Activated CD8-positive, alpha-beta T cell treated with anti-CD3 and anti-CD28 coated beads for 36 hours (primary cell): ENCODE data around the gene SULT1A2. TPM values are rescaled to one million over a fixed set of nuclear protein-coding genes. Genes with fewer than 3 reads are reported as not detected.
"Not testable (repeated sequence)": the region's sequence is repeated elsewhere in the genome, so short reads cannot be mapped to it uniquely, and the experiment has no call there.

ENCODE experiments used
- ATAC-seq: fragments of 200-7000 bp; cut with Tn5 transposase; one replicate; pipeline ENCODE4 v1.10.0; 2021; ENCODE audit warnings: mild to moderate bottlenecking, moderate library complexity
- CTCF ChIA-PET: fragments of 350-600 bp; sonication (Branson Sonifier 250); formaldehyde crosslinking; loops from one replicate; lab custom pipeline; 2021; ENCODE audit warnings: antibody characterized with exemption; lab: Charles Lee
- POLR2A ChIA-PET: fragments of 350-600 bp; sonication (Branson Sonifier 250); formaldehyde crosslinking; loops from one replicate; lab custom pipeline; 2021; ENCODE audit warnings: antibody characterized with exemption; lab: Charles Lee
- DNase-seq: peaks from one replicate; pipeline ENCODE4 v3.0.0-alpha.2; 2020
- H3K27ac Mint-ChIP-seq: one replicate; pipeline ENCODE4 v1.8.0; 2021; ENCODE audit warnings: mild to moderate bottlenecking, mixed read lengths
- H3K27me3 Mint-ChIP-seq: one replicate; pipeline ENCODE4 v1.8.0; 2021; ENCODE audit warnings: mixed read lengths
- H3K36me3 Mint-ChIP-seq: one replicate; pipeline ENCODE4 v1.8.0; 2021; ENCODE audit warnings: low read depth, mixed read lengths
- H3K4me1 Mint-ChIP-seq: one replicate; pipeline ENCODE4 v1.8.0; 2021; ENCODE audit warnings: low read depth, mixed read lengths
- H3K4me3 Mint-ChIP-seq: one replicate; pipeline ENCODE4 v1.8.0; 2021; ENCODE audit warnings: mild to moderate bottlenecking, moderate library complexity, mixed read lengths
- H3K9me3 Mint-ChIP-seq: one replicate; pipeline ENCODE4 v1.8.0; 2021; ENCODE audit warnings: mixed read lengths
- CTCF ChIP-seq: fragments of 200-600 bp; IDR thresholded peaks from one replicate; pipeline ENCODE4 v1.8.0; 2022; ENCODE audit warnings: antibody characterized with exemption, mild to moderate bottlenecking
- intact Hi-C: fragments of 100-400 bp; cut with micrococcal nuclease; formaldehyde crosslinking; loops from one replicate; pipeline ENCODE4 v1.10.0; 2022
- total RNA-seq, 2 experiments: library from RNA; stranded (reverse); gene quantifications; one replicate each; pipeline ENCODE4 v1.2.3, GENCODE V29; 2021

The SULT1A2 gene
- total RNA-seq, 2 experiments from 2014 or later = 0.81 to 1.0 TPM

GRCh38 chr16:28599377-28600285 lies 2.8 kb upstream of the SULT1A2 start:
- H3K9me3 Mint-ChIP-seq, H3K4me3 Mint-ChIP-seq, intact Hi-C loops, CTCF ChIA-PET, H3K27ac Mint-ChIP-seq, DNase-seq, POLR2A ChIA-PET, H3K4me1 Mint-ChIP-seq, H3K36me3 Mint-ChIP-seq, H3K27me3 Mint-ChIP-seq: not testable (repeated sequence)
- peak; percentile 93 for ATAC-seq

- ATAC-seq (peak; percentile 17), DNase-seq (peak; percentile 31)
- no peaks in the 10 kb centered on the region for H3K9me3 Mint-ChIP-seq
- peaks cover 3% of the 10 kb centered on the region for H3K4me1 Mint-ChIP-seq
- no peaks in the 10 kb centered on the region for H3K27me3 Mint-ChIP-seq
- POLR2A ChIA-PET = interaction anchor here (0.7 kb wide), 1 partner anchor 228 kb away, joined by 4 read pairs; no protein-coding TSS in a partner anchor
- CTCF ChIA-PET = no interaction called here
- no peak overlapping the region for H3K4me3 Mint-ChIP-seq
- H3K36me3 Mint-ChIP-seq = no peaks in the 10 kb centered on the region
- no peak overlapping the region for H3K27ac Mint-ChIP-seq
- intact Hi-C loops = no loop called here
- no peak for TF ChIP-seq CTCF
These were observed 927 bp upstream of the SULT1A2 start for GRCh38 chr16:28597692-28598261.

GRCh38 chr16:28596115-28596630 lies 677 bp downstream of the SULT1A2 start:
- H3K4me1 Mint-ChIP-seq = peaks cover 3% of the 10 kb centered on the region
- POLR2A ChIA-PET = no interaction called here
- no peak for TF ChIP-seq CTCF
- ATAC-seq (no peak), DNase-seq (no peak)
- no peak overlapping the region for H3K4me3 Mint-ChIP-seq
- no peaks in the 10 kb centered on the region for H3K27me3 Mint-ChIP-seq
- no peak overlapping the region for H3K27ac Mint-ChIP-seq
- no peaks in the 10 kb centered on the region for H3K36me3 Mint-ChIP-seq
- CTCF ChIA-PET = no interaction called here
- intact Hi-C loops = no loop called here
- H3K9me3 Mint-ChIP-seq = no peaks in the 10 kb centered on the region

- intact Hi-C loops, POLR2A ChIA-PET: not testable (repeated sequence)
These were observed 1.4 kb downstream of the SULT1A2 start for GRCh38 chr16:28595451-28595850.

GRCh38 chr16:28592979-28593553 lies 3.8 kb downstream of the SULT1A2 start:
- ChIA-PET CTCF (no interaction called here), POLR2A (interaction anchor here (0.5 to 1.1 kb wide), 3 partner anchors 12 to 1278 kb away, joined by 3 read pairs; no protein-coding TSS in a partner anchor)
- no peak for TF ChIP-seq CTCF
- no peak for DNase-seq
- no peaks in the 10 kb centered on the region for H3K9me3 Mint-ChIP-seq
- intact Hi-C loops = no loop called here
- ATAC-seq = no peak
- H3K4me3 Mint-ChIP-seq = no peak overlapping the region
- peaks cover 3% of the 10 kb centered on the region for H3K4me1 Mint-ChIP-seq
- no peak overlapping the region for H3K27ac Mint-ChIP-seq
- peaks cover 5% of the 10 kb centered on the region for H3K36me3 Mint-ChIP-seq
- no peaks in the 10 kb centered on the region for H3K27me3 Mint-ChIP-seq

More at GRCh38 chr16:28595451-28595850, 1.4 kb downstream of the SULT1A2 start:
- CTCF ChIA-PET, H3K27me3 Mint-ChIP-seq, DNase-seq, H3K4me3 Mint-ChIP-seq, H3K4me1 Mint-ChIP-seq, H3K36me3 Mint-ChIP-seq, ATAC-seq, H3K9me3 Mint-ChIP-seq, H3K27ac Mint-ChIP-seq: not testable (repeated sequence)
